ENCODE data around the gene JCAD.
"Not testable (repeated sequence)": the region's sequence is repeated elsewhere in the genome, so short reads cannot be mapped to it uniquely, and the experiment has no call there.

The JCAD gene

GRCh38 chr10:29994811-29995210 is 64.6 kb downstream of the JCAD start:
- no peak for DNase-seq (ENCODE audit: low read depth in 3 of 3)

GRCh38 chr10:29993319-29993915 is 66.0 kb downstream of the JCAD start:
- no peak for DNase-seq (ENCODE audit: low read depth in 3 of 3)

- DNase-seq (ENCODE audit: low read depth in 3 of 3): no peak
Observed at GRCh38 chr10:29992914-29993313, 66.5 kb downstream of the JCAD start.

GRCh38 chr10:29991382-29991781 is 68.0 kb downstream of the JCAD start:
- no peak for DNase-seq (ENCODE audit: low read depth in 3 of 3)

GRCh38 chr10:29987471-29987870 is 71.9 kb downstream of the JCAD start:
- no peak for DNase-seq (ENCODE audit: low read depth in 3 of 3)

GRCh38 chr10:29982997-29983648 is 76.3 kb downstream of the JCAD start:
- DNase-seq (ENCODE audit: low read depth in 3 of 3): no peak

- no peak for DNase-seq (ENCODE audit: low read depth in 3 of 3)
Observed at GRCh38 chr10:29981510-29981909, 77.9 kb downstream of the JCAD start.

GRCh38 chr10:29980084-29980483 is 79.3 kb downstream of the JCAD start:
- no peak for DNase-seq (ENCODE audit: low read depth in 3 of 3)

- not testable (repeated sequence) for DNase-seq (ENCODE audit: low read depth in 3 of 3)
Observed at GRCh38 chr10:29979421-29979779, 80.0 kb downstream of the JCAD start.

- no peak for DNase-seq (ENCODE audit: low read depth in 3 of 3)
Observed at GRCh38 chr10:29977171-29977570, 82.2 kb downstream of the JCAD start.

GRCh38 chr10:29976134-29976533 is 83.3 kb downstream of the JCAD start:
- no peak for DNase-seq (ENCODE audit: low read depth in 3 of 3)

GRCh38 chr10:29974773-29975172 is 84.6 kb downstream of the JCAD start:
- no peak for DNase-seq (ENCODE audit: low read depth in 3 of 3)

GRCh38 chr10:29973921-29974320 is 85.5 kb downstream of the JCAD start:
- no peak for DNase-seq (ENCODE audit: low read depth in 3 of 3)

- no peak for DNase-seq (ENCODE audit: low read depth in 3 of 3)
Observed at GRCh38 chr10:29970576-29970975, 88.8 kb downstream of the JCAD start.

GRCh38 chr10:29970012-29970396 is 89.4 kb downstream of the JCAD start:
- DNase-seq (ENCODE audit: low read depth in 3 of 3): no peak

GRCh38 chr10:29969255-29970011 is 90.0 kb downstream of the JCAD start:
- DNase-seq (ENCODE audit: low read depth in 3 of 3): no peak

- DNase-seq (ENCODE audit: low read depth in 3 of 3): no peak
Observed at GRCh38 chr10:29968585-29968984, 90.8 kb downstream of the JCAD start.

- no peak for DNase-seq (ENCODE audit: low read depth in 3 of 3)
Observed at GRCh38 chr10:29966269-29966668, 93.1 kb downstream of the JCAD start.

All from stimulated activated CD4-positive, alpha-beta T cell treated with anti-CD3 and anti-CD28 coated beads, TNF-alpha, amount 100 ng/mL, for 48 hours (primary cell).